WI38 (cell line): ENCODE measurements around the gene SH3BP4.
"Not testable (repeated sequence)": the region's sequence is repeated elsewhere in the genome, so short reads cannot be mapped to it uniquely, and the experiment has no call there.

Experiments
- H3K4me3 ChIP-seq: 2 replicates; pipeline ENCODE4 v1.5.1; 2011; ENCODE audit warnings: low read depth, mild to moderate bottlenecking, control low read depth, low read length
- CTCF ChIP-seq: IDR thresholded peaks from 2 replicates; pipeline ENCODE4 v1.5.1; 2012; ENCODE audit warnings: low read depth, mild to moderate bottlenecking, control low read depth, low read length

SH3BP4 gene

GRCh38 chr2:235011607-235011928 is 59.8 kb downstream of the SH3BP4 start:
- H3K4me3 ChIP-seq = no peak overlapping the region
- TF ChIP-seq CTCF = no peak

- TF ChIP-seq CTCF = no peak
- H3K4me3 ChIP-seq = no peak overlapping the region
Measured at GRCh38 chr2:235011929-235012631, 60.3 kb downstream of the SH3BP4 start.

- TF ChIP-seq CTCF = no peak
- H3K4me3 ChIP-seq = no peak overlapping the region
Measured at GRCh38 chr2:235017441-235017840, 65.6 kb downstream of the SH3BP4 start.

GRCh38 chr2:235018838-235019237 is 67.0 kb downstream of the SH3BP4 start:
- no peak for TF ChIP-seq CTCF
- no peak overlapping the region for H3K4me3 ChIP-seq

GRCh38 chr2:235020141-235020540 is 68.3 kb downstream of the SH3BP4 start:
- not testable (repeated sequence) for H3K4me3 ChIP-seq

GRCh38 chr2:235021752-235022151 is 69.9 kb downstream of the SH3BP4 start:
- no peak overlapping the region for H3K4me3 ChIP-seq
- no peak for TF ChIP-seq CTCF

GRCh38 chr2:235024191-235024860 is 72.5 kb downstream of the SH3BP4 start:
- no peak overlapping the region for H3K4me3 ChIP-seq
- TF ChIP-seq CTCF = no peak
